DMS53 treated with DMSO at 0.1 percent for 48 hours (cell line): ENCODE results near the gene SPON1.
"Not testable (repeated sequence)": the region's sequence is repeated elsewhere in the genome, so short reads cannot be mapped to it uniquely, and the experiment has no call there.

ENCODE experiments used
- DNase-seq: peaks from one replicate; lab custom pipeline; 2025; ENCODE audit not compliant: unreplicated experiment; lab: John Stamatoyannopoulos, UW

Gene SPON1

GRCh38 chr11:14262271-14262846 is 299.8 kb downstream of the SPON1 start:
- no peak for DNase-seq

DNA sequence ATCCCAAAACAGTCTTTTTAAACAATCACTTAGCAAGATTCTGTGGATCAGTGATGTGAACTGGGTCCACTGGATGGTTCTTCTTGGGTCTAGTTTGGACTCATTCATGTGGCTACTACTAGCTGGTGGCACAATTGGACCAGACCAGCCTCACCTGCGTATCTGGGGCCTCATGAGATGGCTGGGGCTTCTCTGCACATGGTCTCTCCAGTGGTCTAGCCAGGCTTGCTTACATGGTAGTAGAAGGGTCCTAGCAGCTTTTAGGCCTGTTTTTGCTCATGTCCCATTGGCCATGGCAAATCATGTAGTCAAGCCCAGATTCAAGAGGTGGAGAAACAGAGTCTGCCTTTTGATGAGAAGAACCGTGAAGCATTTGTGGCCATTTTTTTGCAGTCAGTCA is 302.4 kb downstream of the SPON1 start:
- DNase-seq = no peak

DNA sequence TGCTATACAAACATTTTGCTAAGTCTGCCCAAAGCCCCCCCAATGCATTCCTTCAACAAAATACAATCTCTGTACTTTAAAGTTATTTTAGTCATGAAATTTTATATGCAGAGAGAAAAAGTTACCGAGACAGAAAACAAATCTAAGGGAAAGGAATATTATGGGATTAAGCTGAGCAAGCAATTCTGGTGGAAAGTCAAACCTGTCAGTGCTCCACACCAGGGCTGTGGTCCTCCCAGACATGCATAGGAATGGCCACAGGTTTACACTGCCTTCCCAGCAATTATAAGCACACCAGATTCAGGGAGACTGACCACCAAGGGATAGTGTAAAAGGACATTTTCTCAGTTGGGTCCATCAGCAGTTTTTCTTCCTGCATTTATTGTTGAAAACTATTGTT is 304.1 kb downstream of the SPON1 start:
- DNase-seq = no peak

GRCh38 chr11:14267861-14268635 is 305.5 kb downstream of the SPON1 start:
- no peak for DNase-seq

- no peak for DNase-seq
Observed at GRCh38 chr11:14269692-14270573, 307.4 kb downstream of the SPON1 start.

GRCh38 chr11:14270690-14271542 is 308.4 kb downstream of the SPON1 start:
- DNase-seq = no peak

- DNase-seq = no peak
Observed at GRCh38 chr11:14273895-14274294, 311.4 kb downstream of the SPON1 start.

- DNase-seq = no peak
Observed at GRCh38 chr11:14275076-14275475, 312.6 kb downstream of the SPON1 start.

- DNase-seq = not testable (repeated sequence)
Observed at GRCh38 chr11:14278869-14279268, 316.3 kb downstream of the SPON1 start.

GRCh38 chr11:14288189-14288935 is 325.8 kb downstream of the SPON1 start:
- DNase-seq = no peak

DNA sequence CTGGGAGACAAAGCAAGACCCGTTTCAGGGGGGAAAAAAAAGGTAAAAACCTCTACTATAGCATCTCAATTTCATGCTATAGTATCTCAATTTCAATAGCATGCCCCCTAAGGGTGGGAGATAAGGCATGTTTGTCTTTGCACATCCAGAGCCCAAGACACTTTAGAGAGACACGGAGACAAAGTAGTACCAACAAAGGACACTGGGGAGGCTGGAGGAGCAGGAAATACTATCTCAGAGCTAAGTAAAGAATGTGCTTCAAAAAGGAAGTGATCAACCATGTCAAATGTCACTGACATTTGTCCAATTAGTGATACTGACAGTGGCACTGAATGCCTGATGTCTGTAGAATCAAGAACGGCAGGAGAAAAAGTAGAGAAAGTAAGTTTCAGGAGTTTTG is 327.9 kb downstream of the SPON1 start:
- peak; percentile 5 for DNase-seq

DNA sequence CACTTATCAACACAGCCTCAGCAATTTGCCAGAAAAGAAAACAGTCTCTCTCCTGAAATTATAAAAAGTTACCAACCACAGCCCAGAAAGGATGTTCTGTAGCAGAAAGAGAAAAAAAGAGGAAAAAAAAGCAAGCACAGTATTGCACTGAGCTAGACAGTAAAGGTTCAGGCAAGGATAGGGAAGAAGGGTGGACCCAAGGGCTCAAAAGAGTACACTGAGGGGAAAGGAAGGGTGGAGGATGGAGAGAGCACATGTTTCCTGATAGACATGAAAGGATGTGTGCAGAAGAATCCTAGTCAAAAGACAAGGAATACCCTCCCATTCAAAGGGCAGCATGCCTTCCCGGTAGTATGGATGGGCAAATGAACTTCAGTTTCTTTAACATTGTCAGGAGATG is 337.4 kb downstream of the SPON1 start:
- no peak for DNase-seq

DNA sequence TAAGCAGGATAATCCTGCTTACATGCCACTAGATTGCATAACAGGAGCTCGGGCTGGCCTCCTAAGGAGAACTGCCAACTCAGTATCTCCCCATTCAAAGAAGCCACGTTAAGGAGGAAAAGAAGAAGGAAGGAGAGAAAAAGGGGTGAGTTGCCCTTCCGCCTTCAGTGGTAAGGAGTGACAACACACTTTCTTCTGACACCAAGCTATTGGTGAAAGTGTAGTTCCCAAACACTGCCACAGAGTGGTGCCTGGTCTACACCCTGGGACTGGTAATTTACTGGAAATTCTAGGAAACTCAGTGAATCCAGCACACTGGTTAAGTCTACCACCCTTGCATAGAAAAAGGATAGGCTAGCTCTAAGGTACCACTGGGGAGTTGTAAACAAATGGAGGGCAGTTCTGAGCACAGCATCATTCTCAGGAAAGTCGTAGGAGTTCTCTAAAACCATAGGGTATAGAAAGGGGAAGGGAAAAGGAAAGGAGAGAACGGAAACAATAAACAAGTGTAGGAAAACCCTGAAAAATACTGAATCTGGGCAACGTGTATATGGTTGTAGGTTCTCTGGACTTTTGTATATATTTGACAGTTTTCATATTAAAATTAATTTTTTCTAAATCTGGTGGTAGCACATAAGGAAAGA is 338.3 kb downstream of the SPON1 start:
- peak; percentile 60 for DNase-seq

GRCh38 chr11:14304601-14305000 is 342.1 kb downstream of the SPON1 start:
- DNase-seq = no peak

GRCh38 chr11:14305649-14306048 is 343.1 kb downstream of the SPON1 start:
- DNase-seq = no peak

DNA sequence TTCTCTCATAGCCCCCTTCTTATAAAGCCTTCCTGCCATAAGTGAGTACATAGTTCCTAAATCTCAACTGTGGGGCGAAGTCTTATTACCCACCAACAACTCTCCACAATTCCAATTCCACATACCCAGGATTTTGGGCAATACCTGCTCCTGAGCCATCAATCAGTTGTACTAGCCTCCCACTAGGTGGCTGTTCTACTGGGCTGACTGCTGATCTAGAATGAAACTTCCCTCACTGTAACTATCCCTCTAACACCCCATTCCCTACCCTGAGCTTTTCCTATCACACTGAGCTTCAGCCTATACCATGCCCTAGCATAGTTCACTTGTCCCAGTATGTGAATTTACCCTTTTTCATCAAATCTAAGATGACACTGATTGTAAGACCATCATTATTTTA is 344.0 kb downstream of the SPON1 start:
- DNase-seq = no peak

GRCh38 chr11:14308114-14308896 is 345.8 kb downstream of the SPON1 start:
- peak; percentile 27 for DNase-seq

DNA sequence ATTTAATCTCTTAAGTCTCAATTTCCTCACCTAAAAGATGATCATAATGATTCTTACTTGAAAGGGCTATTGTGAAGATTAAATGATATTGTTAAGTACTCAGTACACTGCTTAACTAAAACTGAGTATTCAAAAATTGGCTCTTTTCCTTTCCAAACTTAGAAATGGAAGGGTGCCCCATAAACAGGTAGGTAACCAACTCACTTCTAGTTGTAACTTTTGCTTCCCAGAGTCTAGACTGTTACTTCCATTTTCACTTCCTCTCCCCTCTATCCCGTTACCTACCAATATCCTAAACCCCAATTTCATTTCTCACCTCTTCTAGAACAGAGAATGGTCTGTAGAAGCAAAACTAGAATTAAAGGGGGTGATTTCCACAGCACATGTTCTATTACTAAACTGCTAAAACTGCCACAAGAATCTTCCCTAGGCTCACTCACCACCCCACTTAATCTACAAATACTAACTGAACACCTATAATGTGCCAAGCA is 346.4 kb downstream of the SPON1 start:
- DNase-seq = no peak
